CD4-positive, alpha-beta T cell treated with Interferon gamma for 1 hour (primary cell): ENCODE data around the gene CBFB.
"Not testable (repeated sequence)": the region's sequence is repeated elsewhere in the genome, so short reads cannot be mapped to it uniquely, and the experiment has no call there.

Experiments used
- DNase-seq: peaks from one replicate; pipeline ENCODE4 v3.0.0-alpha.2; 2020

CBFB gene

DNA sequence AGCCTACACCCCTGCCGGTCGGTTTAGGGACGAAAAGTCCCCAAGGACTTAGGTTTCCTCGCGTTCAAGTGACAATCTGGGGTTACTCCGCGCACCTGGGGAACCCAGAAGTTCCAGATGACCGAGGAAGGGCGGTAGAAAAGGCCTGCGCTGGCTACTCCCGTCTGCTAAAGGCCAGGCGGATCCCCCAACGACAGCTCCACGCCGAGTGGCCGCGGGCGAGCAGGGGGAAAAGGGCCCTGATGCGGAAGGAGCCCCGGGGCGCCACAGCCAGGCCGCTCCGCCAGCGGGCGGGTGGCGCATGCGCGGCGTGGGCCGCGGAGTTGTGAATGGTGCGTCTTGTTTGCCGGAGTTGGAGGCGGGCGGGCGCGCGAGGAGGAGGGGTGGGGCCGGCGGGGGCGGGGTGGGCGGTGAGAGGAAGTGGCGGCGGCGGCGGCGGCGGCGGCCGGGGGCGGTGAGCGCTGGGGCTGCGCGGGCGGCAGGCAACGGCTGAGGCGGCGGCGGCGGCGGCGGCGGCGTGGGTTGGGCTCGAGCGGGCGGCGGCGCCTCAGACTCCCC, at the start of gene CBFB:
Gene CBFB (plus strand): TSS at position 454 of the 558 bp plus-strand sequence. CDS start 259 bp downstream, outside the sequence.
- peak; percentile 95 for DNase-seq

DNA sequence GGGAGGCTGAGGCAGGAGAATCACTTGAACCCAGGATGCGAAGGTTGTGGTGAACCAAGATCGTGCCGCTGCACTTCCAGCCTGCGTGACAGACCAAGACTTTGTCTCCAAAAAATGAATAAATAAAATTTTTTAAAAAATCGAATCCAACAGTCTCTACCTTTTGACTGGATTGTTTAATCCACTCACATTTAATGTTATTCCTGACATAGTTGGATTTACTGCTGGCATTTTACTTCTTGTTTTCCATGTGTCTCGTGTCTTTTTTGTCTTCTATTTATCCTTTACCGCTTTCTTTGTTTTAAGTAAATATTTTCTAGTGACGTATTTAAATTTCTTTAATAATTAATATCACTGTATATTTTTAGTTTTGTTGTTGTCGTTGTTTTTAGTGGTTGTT, 45.9 kb upstream of the CBFB start:
- DNase-seq: no peak

DNA sequence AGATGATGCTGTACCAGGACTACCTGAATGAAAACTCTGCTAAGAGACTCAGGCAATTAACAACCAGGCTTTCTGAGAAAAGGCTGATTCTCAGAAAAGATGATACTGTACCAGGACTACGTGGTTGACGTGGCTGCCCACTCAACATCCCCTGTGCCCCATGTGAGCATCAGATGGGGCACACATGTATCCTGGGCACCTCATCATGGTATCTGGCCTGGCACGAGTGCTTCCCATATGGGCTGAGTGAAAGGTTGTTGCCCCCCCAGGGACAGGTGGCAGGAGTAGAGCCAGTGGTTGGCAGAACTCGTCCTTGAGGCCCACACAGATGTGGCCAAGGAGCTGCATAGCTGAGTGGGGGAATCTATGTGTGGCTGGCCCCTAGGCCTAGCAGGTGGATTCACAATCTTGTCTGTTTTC, 44.0 kb upstream of the CBFB start:
- DNase-seq: no peak

DNA sequence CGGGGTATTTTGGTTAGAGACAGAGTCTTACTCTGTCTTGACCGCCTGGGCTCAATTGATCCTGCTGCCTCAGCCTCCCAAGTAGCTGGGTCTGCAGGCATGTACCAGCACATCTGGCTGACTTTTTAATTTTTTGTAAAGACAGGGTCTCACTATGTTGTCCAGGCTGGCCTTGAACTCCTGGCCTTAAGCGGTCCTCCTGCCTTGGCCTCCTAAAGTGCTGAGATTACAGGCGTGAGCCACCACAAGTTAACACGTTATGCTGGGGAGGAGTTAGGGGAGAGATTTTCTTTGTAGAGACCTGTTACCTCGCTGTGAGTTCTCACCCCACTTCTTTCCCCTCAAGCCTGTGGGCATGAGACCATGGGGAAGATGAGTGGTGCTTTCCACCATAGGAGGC, 42.4 kb upstream of the CBFB start:
- no peak for DNase-seq

GRCh38 chr16:66988197-66988788, 40.7 kb upstream of the CBFB start, which contains the start of gene CES4A:
CES4A (plus strand) TSS chr16:66988589; CDS start chr16:66988773, 184 bp downstream.
- DNase-seq: no peak

DNA sequence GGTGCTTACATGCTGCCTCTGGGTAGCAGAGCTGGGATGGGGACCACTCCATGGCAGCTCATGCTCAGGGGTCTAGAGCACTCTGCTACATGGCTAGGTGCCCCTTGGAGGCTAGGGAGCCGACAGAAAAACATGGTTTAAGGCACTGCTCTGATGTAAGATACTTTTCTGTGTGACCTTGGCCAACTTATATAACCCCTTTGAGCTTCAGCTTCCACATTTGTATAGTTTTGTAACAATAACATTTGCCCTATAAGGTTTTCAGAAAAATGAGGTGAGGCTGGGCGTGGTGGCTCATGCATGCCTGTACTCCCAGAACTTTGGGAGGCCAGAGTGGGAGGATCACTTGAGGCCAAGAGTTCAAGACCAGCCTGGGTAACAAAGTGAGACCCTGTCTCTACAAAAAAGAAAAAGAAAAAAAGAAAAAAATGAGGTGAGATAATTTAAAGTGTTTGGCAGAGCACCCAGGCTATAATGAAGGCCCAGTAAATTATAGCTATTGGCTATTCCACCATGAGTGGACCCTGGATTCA, 37.3 kb upstream of the CBFB start:
- no peak for DNase-seq

GRCh38 chr16:66993558-66993957, 35.4 kb upstream of the CBFB start:
- not testable (repeated sequence) for DNase-seq

- DNase-seq: no peak
Observed at GRCh38 chr16:66996324-66996982, 32.5 kb upstream of the CBFB start.

DNA sequence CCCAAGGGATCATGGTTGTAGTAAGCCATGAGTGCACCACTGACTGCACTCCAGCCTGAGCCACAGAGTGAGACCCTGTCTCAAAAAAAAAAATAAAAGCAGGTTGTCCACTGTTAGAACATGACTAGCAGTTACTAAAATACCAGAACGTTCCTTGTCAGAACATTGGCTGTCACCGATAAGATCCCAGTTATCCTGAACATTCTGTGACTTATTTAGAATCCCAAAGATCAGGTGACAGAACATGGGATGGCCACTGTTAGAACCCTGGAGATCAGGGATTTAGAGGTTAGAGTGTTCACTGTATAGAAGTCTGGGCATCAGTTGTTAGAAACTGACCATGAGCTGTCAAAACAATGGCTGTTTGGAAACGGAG, 32.0 kb upstream of the CBFB start:
- DNase-seq: no peak

GRCh38 chr16:67000384-67001351, 28.3 kb upstream of the CBFB start:
- DNase-seq: peak; percentile 64

DNA sequence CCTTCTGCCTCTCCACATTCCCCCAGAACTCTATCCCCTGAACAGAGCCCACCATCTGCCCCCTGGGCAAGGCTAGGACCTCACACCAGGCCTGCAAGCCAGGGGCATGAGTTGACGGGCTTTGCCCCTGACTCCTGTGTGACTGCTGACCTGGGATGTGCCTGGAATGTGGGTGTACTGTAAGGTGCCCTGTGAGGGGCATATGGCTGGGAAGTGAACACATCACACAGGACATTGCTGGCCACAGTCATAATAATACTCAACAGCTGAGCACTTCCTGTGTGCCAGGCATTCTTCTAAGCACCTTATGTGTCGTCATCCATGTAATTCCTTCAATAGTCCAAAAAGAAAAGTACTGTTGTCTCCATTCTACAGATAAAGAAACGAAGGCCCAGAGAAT, 27.2 kb upstream of the CBFB start:
- DNase-seq: no peak

DNA sequence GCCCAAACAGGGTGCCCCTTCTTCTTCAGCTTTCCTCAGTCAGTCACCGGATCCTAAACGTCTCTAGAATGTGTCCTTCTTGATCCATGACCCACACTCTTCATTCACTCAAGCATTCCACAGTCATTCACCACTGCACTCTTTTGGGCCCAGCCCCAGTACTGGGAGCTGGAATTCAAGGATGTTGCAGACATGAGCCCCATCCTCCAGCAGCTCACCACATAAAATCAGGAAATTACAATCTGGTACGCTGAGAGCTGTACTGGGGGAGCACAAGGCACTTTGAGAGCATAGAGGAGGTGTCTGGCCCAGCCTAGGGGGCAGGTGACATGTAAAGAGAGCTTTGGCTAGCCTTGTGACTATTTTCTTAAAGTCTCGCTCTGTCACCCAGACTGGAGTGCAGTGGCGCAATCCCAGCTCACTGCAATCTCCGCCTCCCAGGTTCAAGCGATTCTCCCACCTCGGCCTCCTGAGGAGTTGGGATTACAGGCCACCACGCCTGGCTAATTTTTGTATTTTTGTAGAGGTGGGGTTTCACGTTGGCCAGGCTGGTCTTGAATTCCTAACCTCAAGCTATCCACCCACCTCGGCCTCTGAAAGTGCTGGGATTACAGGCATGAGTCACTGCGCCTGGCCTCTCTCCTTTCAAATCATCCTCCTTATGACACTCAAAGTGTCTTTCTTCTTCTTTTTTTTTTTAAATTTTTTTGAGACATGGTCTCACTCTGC, 21.9 kb upstream of the CBFB start:
- DNase-seq: no peak

DNA sequence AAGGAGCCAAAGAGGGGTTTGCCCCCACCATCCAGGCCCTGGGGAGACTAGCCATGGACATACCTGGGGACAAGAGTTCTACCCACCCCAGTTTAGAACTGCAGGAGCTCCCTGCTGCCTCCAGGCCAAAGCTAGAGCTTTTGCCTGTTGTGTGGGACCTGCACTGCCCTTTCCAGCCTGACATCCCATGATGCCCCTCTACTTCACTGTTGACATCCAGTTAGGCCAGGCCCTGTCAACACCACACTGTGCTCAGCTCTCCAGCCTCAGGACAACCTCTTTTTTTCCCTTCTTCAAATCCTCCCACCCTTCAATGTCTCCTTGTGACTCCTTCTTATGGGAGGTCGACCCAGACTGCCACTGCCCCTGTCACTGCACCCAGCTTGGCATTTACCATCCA, 19.8 kb upstream of the CBFB start:
- no peak for DNase-seq

- no peak for DNase-seq
Observed at GRCh38 chr16:67011274-67011673, 17.7 kb upstream of the CBFB start.

- no peak for DNase-seq
Observed at GRCh38 chr16:67013233-67013822, 15.6 kb upstream of the CBFB start.

DNA sequence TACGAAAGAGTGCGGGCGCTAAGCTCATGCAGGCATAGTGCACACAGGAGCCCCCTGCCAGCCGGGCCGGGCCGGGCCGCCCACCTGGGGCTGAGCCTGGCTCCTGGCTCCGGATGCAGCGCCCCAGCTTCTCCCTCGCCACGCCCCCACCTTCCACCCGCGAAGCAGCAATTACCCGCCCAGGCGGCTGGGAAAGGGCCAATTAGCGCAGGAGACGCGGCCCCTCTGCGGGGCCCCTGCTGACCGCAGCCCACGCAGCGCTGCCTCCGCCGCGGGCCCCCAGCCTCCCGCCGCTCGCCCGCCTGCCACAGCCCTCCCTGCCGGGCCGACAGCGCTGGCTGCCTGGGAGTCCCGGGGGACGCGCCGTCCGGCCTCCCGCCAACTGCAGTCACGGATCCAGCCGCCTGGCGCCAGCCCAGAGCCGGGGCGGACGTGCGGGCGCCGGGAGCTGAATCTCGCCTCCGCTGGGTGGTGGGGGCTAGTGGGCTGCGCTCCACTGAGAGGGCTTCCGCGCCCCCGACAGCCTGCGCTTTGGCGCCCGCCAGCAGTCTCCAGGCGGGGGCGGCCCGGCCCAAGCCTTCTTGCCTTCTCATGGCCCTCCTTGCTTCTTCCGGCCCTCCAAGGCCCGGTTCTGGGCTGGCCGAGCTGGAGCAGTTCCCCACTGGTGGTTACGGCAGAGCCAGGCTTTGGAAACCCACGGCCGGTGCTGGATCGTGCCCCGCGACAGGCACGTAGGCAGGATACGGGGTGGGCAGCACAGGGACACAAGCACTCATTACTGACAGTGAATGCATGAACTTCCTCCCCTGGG, 14.9 kb upstream of the CBFB start:
- DNase-seq: peak; percentile 52

DNA sequence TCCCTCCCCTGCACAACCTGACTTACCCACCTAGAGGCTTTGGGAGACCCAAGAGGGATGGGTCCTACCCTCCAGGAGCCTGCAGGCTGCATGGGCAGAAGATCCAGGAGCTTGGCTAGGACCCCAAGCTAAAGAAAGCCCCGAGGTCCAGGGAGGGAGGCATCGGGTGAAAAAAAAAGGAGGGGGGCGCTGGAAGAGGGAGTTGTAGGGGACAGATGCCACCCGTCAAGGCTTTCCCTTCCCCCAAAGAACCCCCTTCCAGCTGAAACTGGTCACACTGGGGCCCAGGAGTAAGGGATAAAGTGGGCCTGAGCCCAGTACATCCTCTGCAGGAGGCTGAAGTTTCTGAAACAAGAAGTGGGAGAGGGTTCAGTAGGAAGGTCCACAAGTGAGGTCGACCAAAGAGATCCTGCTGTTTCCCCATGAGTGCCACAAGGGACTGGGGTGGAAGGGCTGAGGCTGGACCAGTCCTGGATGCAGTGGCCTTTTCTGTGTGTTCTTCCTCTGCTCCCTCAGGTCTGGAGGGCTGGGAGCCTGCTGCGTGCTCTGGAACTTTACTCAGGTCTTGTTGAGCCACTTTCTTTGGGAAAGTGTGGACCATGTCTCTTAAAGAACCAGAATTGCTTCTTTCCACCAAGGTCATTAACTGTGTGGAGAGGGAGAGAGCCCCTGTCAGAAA, 14.2 kb upstream of the CBFB start:
- no peak for DNase-seq

DNA sequence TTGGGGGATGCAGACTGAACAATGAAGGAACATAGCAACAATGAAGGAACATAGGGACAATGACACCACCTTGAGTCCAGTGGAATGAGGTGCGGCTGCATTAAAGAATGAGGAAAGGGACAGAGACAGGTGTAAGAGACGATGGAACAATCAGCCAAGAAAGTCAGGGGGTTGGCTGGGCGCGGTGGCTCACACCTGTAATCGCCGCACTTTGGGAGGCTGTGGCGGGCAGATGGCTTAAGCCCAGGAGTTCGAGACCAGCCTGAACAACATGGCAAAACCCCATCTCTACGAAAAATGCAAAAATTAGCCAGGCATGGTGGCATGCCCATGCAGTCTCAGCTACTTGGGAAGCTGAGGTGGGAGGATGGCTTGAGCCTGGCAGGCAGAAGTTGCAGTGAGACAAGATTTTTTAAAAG, 13.6 kb upstream of the CBFB start:
- DNase-seq: no peak

- no peak for DNase-seq
Observed at GRCh38 chr16:67016143-67016542, 12.8 kb upstream of the CBFB start.

DNA sequence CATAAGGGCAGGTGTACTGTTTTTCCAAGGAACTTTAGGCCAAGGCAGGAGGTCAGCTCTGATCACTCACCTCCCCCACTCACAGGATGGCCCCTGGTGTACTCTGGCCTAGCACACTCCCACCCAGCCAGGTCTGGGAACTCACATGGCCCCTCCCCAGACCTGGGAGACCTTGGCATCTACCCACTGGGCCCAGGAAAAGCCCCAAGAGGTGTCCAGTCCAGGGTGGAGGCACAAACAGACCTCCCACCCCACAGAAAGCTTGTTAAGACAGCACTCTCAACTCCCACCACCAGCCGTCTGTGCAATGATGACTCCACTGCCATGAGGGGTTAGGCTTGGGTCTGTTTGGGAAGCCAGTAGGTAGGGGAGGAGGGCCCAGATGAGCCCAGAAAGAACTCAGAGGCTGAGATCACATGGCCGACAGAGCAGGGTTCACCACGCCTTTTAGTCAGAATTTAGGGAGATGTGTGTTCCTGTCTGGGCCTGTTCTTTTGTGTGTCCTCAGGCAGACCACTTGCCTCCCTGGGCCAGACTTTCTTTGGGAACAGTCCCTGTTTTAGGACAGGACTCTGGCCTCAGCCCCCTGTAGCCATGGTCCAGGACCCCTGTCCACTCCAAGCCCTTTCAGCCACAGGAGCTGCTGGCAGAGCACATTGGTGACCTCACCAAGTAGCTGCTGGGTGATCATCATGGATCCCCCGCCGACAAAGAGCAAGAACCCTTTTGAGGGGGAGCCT, 12.1 kb upstream of the CBFB start:
- DNase-seq: no peak
